Fibroblast of lung (primary cell): ENCODE data around the gene EPB41L1.

ENCODE experiments used
- CTCF ChIP-seq, 2 donors: IDR thresholded peaks in 1 of 2; conservative IDR thresholded peaks in 1 of 2; 1 replicate in 1 of 2; 2 replicates in 1 of 2; pipeline ENCODE4 v1.5.1; 2011 to 2012; ENCODE audit warnings: low read length in 2 of 2, control low read depth in 1 of 2, inconsistent platforms in 1 of 2, low read depth in 1 of 2, mild to moderate bottlenecking in 1 of 2
- EZH2 ChIP-seq: IDR thresholded peaks from 2 replicates; pipeline ENCODE4 v1.5.1; 2012; ENCODE audit warnings: low read length, control low read depth, mild to moderate bottlenecking; ENCODE audit errors: missing control alignments

GRCh38 chr20:36210436-36211021, 56.0 kb downstream of the EPB41L1 start:
- TF ChIP-seq CTCF (conservative IDR thresholded peaks at IDR 0.05 in 1 of 2, IDR thresholded peaks at IDR 0.05 in 1 of 2; ENCODE audit: low read depth in 1 of 2, low read length in 2 of 2) (peak in 1 of 2 donors; percentile 7), EZH2 (no peak)
